Lower leg skin (tissue), 4 donors: ENCODE results near the gene INS. TPM values are rescaled to one million over a fixed set of nuclear protein-coding genes. Genes with fewer than 3 reads are reported as not detected.

ENCODE experiments used
- DNase-seq, 2 donors: peaks; one replicate each; pipeline ENCODE4 v3.0.0-alpha.2; 2019; ENCODE audit warnings: low spot score in 2 of 2
- H3K4me3 ChIP-seq: fragments of 200-600 bp; sonication (generic); 2 replicates; pipeline ENCODE4 v1.5.1; 2017; ENCODE audit warnings: mild to moderate bottlenecking, low read depth; ENCODE audit not compliant: poor library complexity, severe bottlenecking
- POLR2A ChIP-seq, 2 donors: fragments of 450-650 bp; IDR thresholded peaks; one replicate each; pipeline ENCODE4 v1.6.1; 2016 to 2017; ENCODE audit warnings: antibody characterized with exemption in 2 of 2, mild to moderate bottlenecking in 1 of 2, moderate library complexity in 1 of 2
- WGBS, 2 donors: methylation state at CpG; one replicate each; pipeline ENCODE4 v1.1.5; 2018; 5-methylcytosine and 5-hydroxymethylcytosine counted together
- intact Hi-C: fragments of 100-400 bp; cut with DNase I; formaldehyde crosslinking; loops from one replicate; pipeline ENCODE4 v1.15.0; 2023; ENCODE audit warnings: low total_unique reads
- total RNA-seq, 4 donors: library from RNA; depleted of rRNA; stranded (reverse); fragments of >200 nt; gene quantifications; one replicate each; pipeline ENCODE4 v1.1.0, GENCODE V29; 2016
- TF ChIP-seq, protein P1 (sequence below), 3 donors: fragments of 450-650 bp; IDR thresholded peaks; one replicate each; pipeline ENCODE4 v1.5.1; 2016; ENCODE audit warnings: antibody characterized with exemption in 3 of 3, mild to moderate bottlenecking in 3 of 3, moderate library complexity in 2 of 3

Gene INS
- total RNA-seq, 4 donors from 2014 or later = not detected

DNA sequence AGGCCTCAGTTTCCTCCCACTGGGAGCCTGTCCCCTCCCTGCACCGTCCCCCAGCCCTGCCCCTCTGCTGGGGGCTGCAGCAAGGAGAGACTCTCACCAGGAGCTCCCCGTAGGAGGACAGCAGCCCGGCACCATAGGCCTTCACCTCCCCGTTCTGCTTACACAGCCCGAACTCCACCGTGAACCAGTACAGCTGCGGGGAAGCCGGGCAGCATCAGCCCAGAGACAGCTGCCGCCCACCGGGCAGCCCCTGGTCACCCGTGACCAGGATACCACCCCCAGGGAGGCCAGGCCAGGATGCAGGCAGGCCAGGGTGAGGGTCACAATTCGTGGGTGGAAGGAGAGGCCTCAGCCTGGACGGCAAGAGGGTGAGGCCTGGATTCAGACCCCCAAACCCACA, 4.6 kb upstream of the INS start:
- WGBS, 2 donors = 79 to 83% methylated on average over 9 to 13 of the region's 13 CpGs
- intact Hi-C loops = no loop called here
- no peak for DNase-seq

DNA sequence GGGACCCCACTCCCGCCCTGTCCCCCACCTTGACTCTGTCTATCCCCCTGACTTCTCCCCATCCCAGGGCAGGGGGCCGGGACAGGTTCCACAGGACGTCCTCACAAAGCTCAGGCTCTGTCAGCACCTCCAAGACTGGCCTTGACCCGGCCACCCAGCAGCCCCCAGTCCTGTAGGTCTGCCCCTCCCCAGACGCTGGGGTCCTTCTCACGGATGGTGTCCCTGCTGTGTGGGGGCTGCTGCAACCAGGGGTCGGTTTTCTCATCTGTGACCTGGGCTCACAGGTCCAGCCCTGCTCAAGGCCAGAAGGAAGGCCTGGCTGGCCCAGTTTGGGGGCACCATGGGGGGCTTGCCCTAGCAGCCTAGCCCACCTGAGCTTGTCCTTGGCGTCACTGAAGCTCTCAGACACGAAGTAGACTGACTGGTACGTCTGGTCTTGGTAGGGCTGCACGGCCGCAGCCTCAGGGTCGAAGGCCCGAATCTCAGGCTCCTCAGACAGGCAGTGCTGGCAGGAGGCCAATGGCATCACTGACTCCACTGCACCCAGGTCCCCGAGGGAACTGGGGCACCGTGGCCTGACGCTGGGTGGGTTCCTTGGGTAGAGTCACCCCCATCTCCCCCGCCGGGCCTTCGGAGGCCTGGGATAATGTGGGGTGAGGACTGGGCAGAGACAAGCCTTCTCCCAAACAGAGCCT, 4.0 kb upstream of the INS start:
- no peak overlapping the region for H3K4me3 ChIP-seq
- WGBS, 2 donors = 72 to 76% methylated on average over 8 to 9 of the region's 20 CpGs
- intact Hi-C loops = no loop called here
- DNase-seq = no peak
- TF ChIP-seq, protein P1, sequence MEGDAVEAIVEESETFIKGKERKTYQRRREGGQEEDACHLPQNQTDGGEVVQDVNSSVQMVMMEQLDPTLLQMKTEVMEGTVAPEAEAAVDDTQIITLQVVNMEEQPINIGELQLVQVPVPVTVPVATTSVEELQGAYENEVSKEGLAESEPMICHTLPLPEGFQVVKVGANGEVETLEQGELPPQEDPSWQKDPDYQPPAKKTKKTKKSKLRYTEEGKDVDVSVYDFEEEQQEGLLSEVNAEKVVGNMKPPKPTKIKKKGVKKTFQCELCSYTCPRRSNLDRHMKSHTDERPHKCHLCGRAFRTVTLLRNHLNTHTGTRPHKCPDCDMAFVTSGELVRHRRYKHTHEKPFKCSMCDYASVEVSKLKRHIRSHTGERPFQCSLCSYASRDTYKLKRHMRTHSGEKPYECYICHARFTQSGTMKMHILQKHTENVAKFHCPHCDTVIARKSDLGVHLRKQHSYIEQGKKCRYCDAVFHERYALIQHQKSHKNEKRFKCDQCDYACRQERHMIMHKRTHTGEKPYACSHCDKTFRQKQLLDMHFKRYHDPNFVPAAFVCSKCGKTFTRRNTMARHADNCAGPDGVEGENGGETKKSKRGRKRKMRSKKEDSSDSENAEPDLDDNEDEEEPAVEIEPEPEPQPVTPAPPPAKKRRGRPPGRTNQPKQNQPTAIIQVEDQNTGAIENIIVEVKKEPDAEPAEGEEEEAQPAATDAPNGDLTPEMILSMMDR (IDR thresholded peaks at IDR 0.05) = no peak

More for the DNA sequence above, 4.6 kb upstream of the INS start:
- TF ChIP-seq, protein P1 (IDR thresholded peaks at IDR 0.05) = no peak
- no peak for TF ChIP-seq POLR2A (IDR thresholded peaks at IDR 0.05)
- H3K4me3 ChIP-seq = no peak overlapping the region

DNA sequence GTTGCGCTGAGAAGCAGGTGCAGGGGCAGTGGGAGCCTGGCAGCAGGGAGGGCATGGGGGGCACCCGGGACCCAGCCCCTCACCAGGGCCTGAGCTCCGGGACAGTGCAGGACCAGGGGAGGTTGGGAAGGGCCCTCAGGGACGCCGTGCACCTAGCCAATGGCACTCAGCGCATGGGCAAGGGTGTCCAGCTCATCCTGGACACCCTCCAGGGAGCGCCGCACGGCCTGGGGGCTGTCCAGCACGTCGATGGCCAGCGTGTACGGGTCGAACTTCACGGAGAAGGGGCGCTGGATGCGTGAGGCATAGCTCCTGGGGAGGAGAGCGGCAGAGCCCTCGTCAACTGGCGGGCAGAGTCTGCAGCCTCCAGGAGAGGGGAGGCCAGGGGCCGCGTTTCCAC, 3.1 kb upstream of the INS start:
- intact Hi-C loops = no loop called here
- WGBS, 2 donors = 86 to 91% methylated on average over 20 of the region's 22 CpGs

DNA sequence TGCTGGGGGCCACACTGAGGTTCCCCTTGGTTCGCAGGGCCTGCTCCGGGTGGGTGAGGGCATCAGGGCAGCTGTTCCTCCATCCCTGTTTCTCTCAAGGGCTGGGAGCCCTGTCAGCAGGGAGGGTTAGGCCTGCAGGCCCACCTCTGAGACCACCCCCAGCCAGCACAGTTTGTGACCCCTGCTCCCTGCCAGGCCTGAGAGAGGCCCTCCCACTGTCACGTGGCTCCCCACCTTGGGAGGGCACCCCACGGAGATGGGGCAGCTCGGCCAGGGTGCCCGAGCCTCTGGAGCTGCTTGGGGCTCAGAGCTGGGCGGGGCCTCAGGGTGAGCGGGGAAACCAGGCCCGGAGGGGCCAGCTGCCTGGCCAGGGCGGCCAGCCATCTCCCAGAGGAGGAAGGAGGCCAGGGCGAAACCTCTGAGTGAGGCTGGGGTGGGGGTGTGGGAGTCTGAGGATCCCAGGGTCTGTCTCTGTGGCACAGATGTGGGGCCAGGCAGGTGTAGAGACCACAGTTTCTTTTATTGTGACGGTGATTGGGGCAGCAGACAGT, 2.5 kb upstream of the INS start:
- no peak overlapping the region for H3K4me3 ChIP-seq
- no peak for TF ChIP-seq POLR2A (IDR thresholded peaks at IDR 0.05)
- DNase-seq = no peak
- intact Hi-C loops = no loop called here
- WGBS, 2 donors = 74 to 80% methylated on average over 12 of the region's 12 CpGs

More for the DNA sequence above, 3.1 kb upstream of the INS start:
- DNase-seq = no peak
- TF ChIP-seq, protein P1 (IDR thresholded peaks at IDR 0.05) = no peak
- no peak for TF ChIP-seq POLR2A (IDR thresholded peaks at IDR 0.05)
- no peak overlapping the region for H3K4me3 ChIP-seq

DNA sequence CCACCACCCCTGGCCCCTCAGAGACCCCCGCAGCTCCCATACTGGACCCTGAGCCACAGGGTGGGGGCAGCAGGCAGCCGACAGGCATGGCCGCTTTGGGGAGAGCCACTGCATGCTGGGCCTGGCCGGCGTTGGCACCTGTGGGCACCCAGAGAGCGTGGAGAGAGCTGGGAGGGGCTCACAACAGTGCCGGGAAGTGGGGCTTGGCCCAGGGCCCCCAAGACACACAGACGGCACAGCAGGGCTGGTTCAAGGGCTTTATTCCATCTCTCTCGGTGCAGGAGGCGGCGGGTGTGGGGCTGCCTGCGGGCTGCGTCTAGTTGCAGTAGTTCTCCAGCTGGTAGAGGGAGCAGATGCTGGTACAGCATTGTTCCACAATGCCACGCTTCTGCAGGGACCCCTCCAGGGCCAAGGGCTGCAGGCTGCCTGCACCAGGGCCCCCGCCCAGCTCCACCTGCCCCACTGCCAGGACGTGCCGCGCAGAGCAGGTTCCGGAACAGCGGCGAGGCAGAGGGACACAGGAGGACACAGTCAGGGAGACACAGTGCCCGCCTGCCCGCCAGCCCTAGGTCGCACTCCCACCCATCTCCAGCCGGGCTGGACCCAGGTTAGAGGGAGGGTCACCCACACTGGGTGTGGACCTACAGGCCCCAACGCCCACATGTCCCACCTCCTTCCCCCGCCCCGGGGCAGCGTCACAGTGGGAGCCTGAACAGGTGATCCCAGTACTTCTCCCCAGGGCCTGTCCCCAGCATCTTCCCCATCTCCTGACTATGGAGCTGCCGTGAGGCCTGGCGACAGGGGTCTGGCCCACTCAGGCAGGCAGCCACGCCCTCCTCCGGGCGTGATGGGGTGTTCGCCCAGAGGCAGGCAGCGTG, 1.2 kb downstream of the INS start:
- no peak for DNase-seq
- WGBS, 2 donors = 61 to 67% methylated on average over 26 to 32 of the region's 36 CpGs
- intact Hi-C loops = loop anchor here (10.0 kb wide), 2 partner anchors 465 to 505 kb away; partner anchors contain the start of gene KRTAP5-6
- no peak for TF ChIP-seq POLR2A (IDR thresholded peaks at IDR 0.05)
- TF ChIP-seq, protein P1 (IDR thresholded peaks at IDR 0.05) = no peak
- no peak overlapping the region for H3K4me3 ChIP-seq

DNA sequence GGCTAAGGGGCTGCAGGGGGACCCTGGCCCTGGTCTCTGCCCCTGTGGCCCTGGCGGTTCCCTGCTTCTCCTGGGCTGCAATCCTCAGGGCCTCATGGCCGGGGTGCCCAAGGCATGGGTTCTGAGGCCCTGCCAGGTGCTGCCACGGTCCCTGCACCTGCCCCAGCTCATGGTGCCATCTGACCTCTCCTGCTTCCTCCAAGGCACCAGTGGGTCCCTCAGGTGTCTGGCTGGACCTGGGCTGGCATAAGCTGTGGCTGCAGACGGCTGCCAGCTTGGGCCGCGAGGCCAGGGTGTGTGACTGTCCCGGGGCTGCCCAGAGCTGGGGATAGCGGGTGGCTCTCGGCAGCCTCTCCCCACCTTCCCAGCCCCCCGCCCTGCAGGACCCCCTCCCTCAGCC, 2.0 kb downstream of the INS start:
- DNase-seq = no peak
- intact Hi-C loops = loop anchor here (10.0 kb wide), 2 partner anchors 464 to 504 kb away; partner anchors contain the start of gene KRTAP5-6
- H3K4me3 ChIP-seq = no peak overlapping the region
- WGBS, 2 donors = 64 to 72% methylated on average over 8 to 10 of the region's 10 CpGs
- TF ChIP-seq, protein P1 (IDR thresholded peaks at IDR 0.05) = no peak
- no peak for TF ChIP-seq POLR2A (IDR thresholded peaks at IDR 0.05)
